Measurements from ENCODE around the gene UNC5B. TPM values are rescaled to one million over a fixed set of nuclear protein-coding genes. Genes with fewer than 3 reads are reported as not detected.
A peak's percentile ranks its signal among the peaks of the same experiment; 100 is the strongest.

The UNC5B gene
- total RNA-seq, 1 donor from 2014 or later: 13.1 TPM

DNA sequence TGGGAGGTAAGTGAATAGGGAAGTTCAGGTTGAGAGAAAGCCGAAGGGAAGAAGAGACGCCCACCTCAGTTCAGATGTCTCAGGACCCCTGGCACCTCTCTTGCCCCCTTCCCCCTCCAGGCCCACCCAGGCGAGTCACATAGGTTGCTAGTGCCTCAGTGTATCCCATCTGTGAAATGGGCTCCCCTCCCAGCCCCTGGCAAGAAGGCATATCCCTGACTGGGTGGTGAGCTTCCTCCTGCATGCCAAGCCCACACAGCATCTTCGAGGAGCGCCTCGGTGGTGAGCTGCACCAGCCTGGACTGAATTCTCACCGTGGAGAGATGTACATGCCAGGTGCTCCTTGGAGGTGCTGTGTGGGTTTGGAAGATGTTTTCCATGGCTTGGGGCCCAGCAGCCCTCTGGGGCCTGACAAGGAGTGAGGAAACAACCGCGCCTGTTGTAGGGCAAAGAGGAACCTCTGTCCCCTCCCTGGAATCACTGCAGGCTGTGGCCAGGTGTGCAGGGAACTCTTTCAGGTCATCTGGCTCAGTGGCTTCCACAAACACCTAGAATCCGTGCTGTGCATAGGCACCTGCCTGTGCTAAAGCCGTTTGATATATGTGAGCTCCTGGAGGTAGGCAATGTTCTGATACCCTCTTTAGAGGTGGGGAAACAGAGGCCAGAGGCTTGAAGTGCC lies 45.1 kb downstream of the UNC5B start:
- H3K4me3 Mint-ChIP-seq (ENCODE audit: unreplicated experiment): no peak overlapping the region
- H3K9me3 Mint-ChIP-seq (ENCODE audit: unreplicated experiment): no peaks in the 10 kb centered on the region
- H3K27me3 Mint-ChIP-seq (ENCODE audit: unreplicated experiment): no peaks in the 10 kb centered on the region
- no peak overlapping the region for H3K27ac Mint-ChIP-seq (ENCODE audit: unreplicated experiment)
- peaks cover 30% of the 10 kb centered on the region for H3K4me1 Mint-ChIP-seq (ENCODE audit: unreplicated experiment)
- DNase-seq (ENCODE audit: extremely low spot score, unreplicated experiment): no peak
- TF ChIP-seq, protein P1, sequence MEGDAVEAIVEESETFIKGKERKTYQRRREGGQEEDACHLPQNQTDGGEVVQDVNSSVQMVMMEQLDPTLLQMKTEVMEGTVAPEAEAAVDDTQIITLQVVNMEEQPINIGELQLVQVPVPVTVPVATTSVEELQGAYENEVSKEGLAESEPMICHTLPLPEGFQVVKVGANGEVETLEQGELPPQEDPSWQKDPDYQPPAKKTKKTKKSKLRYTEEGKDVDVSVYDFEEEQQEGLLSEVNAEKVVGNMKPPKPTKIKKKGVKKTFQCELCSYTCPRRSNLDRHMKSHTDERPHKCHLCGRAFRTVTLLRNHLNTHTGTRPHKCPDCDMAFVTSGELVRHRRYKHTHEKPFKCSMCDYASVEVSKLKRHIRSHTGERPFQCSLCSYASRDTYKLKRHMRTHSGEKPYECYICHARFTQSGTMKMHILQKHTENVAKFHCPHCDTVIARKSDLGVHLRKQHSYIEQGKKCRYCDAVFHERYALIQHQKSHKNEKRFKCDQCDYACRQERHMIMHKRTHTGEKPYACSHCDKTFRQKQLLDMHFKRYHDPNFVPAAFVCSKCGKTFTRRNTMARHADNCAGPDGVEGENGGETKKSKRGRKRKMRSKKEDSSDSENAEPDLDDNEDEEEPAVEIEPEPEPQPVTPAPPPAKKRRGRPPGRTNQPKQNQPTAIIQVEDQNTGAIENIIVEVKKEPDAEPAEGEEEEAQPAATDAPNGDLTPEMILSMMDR (IDR thresholded peaks at IDR 0.05): no peak
- no peaks in the 10 kb centered on the region for H3K36me3 Mint-ChIP-seq (ENCODE audit: unreplicated experiment)

DNA sequence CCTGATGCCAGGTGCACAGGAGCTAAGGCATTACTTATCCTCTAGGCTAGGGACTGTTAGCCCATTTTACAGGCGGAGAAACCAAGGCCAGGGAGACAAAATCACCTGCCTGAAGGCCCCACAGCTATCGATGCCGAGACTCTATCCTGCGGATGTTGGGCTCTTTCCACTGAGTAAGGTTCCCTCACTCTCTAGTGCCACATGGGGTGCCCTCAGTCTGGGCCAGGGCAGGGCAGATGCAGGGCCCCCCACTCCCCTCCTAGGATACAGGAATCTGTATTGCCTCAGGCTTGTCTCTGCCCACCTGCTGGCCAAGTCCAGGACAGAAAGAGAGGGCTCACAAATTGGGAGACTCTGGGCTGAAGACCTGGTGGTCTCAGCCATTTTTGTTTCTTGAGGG lies 45.7 kb downstream of the UNC5B start:
- TF ChIP-seq, protein P1 (IDR thresholded peaks at IDR 0.05): no peak
- H3K9me3 Mint-ChIP-seq (ENCODE audit: unreplicated experiment): no peaks in the 10 kb centered on the region
- no peak overlapping the region for H3K4me3 Mint-ChIP-seq (ENCODE audit: unreplicated experiment)
- DNase-seq (ENCODE audit: extremely low spot score, unreplicated experiment): no peak
- no peaks in the 10 kb centered on the region for H3K36me3 Mint-ChIP-seq (ENCODE audit: unreplicated experiment)
- no peak overlapping the region for H3K27ac Mint-ChIP-seq (ENCODE audit: unreplicated experiment)
- peaks cover 30% of the 10 kb centered on the region for H3K4me1 Mint-ChIP-seq (ENCODE audit: unreplicated experiment)
- H3K27me3 Mint-ChIP-seq (ENCODE audit: unreplicated experiment): no peaks in the 10 kb centered on the region

DNA sequence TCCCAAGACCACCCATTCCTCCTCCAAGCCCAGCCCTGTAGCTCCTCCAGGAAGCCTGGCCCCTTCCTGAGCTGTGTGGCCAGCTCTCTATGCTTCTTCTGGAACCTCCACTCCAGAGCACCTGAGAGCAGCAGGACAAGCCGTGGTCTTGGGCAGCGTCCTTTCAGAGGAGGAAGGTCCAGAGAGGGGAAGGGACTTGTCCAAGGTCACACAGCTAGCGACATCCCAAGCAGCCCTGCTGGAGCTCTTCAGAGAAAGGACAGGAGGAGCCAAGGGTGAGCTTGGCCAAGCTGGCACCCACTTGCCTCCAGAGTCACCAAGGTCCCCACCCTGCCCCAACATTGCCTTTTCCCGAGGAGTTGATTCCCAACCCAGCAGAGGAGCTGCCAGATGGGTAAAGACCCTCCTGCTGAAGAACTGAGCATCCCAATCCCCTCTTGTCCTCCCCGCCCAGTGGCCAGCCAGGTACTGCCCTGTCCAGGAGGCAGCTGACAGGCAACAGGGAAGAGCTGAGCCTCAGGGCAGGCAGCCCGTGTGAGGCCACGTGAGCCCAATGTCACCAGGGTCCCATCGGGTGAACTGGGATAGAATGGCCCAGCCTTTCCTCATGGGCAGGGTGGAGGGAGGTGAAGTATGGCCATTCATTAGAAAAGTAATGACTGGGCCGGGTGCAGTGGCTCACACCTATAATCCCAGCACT lies 46.2 kb downstream of the UNC5B start:
- Mint-ChIP-seq H3K4me3 (ENCODE audit: unreplicated experiment) (no peak overlapping the region), H3K27ac (ENCODE audit: unreplicated experiment) (no peak overlapping the region), H3K4me1 (ENCODE audit: unreplicated experiment) (peaks cover 30% of the 10 kb centered on the region), H3K36me3 (ENCODE audit: unreplicated experiment) (no peaks in the 10 kb centered on the region), H3K9me3 (ENCODE audit: unreplicated experiment) (no peaks in the 10 kb centered on the region), H3K27me3 (ENCODE audit: unreplicated experiment) (no peaks in the 10 kb centered on the region)
- no peak for DNase-seq (ENCODE audit: extremely low spot score, unreplicated experiment)
- TF ChIP-seq, protein P1 (IDR thresholded peaks at IDR 0.05): no peak

DNA sequence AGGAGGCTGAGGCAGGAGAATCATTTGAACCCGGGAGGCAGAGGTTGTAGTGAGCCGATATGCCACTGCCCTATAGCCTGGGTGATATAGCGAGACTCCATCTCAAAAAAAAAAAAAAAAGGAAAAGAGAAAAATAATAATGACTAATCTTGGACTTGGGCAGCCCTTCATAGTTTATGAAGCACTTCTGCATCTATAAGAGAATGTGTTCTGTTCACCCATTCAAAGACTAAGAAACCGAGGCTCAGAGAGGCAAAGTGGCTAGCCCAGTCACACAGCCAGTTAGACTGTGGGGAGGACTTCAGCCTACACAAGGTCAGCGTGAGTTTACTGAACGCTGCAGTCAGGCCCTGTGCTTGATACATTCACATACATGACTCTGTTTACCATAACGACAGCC lies 46.9 kb downstream of the UNC5B start:
- H3K4me1 Mint-ChIP-seq (ENCODE audit: unreplicated experiment): peaks cover 30% of the 10 kb centered on the region
- TF ChIP-seq, protein P1 (IDR thresholded peaks at IDR 0.05): no peak
- H3K27me3 Mint-ChIP-seq (ENCODE audit: unreplicated experiment): no peaks in the 10 kb centered on the region
- no peak overlapping the region for H3K4me3 Mint-ChIP-seq (ENCODE audit: unreplicated experiment)
- H3K27ac Mint-ChIP-seq (ENCODE audit: unreplicated experiment): no peak overlapping the region
- H3K36me3 Mint-ChIP-seq (ENCODE audit: unreplicated experiment): no peaks in the 10 kb centered on the region
- DNase-seq (ENCODE audit: extremely low spot score, unreplicated experiment): no peak
- H3K9me3 Mint-ChIP-seq (ENCODE audit: unreplicated experiment): no peaks in the 10 kb centered on the region

DNA sequence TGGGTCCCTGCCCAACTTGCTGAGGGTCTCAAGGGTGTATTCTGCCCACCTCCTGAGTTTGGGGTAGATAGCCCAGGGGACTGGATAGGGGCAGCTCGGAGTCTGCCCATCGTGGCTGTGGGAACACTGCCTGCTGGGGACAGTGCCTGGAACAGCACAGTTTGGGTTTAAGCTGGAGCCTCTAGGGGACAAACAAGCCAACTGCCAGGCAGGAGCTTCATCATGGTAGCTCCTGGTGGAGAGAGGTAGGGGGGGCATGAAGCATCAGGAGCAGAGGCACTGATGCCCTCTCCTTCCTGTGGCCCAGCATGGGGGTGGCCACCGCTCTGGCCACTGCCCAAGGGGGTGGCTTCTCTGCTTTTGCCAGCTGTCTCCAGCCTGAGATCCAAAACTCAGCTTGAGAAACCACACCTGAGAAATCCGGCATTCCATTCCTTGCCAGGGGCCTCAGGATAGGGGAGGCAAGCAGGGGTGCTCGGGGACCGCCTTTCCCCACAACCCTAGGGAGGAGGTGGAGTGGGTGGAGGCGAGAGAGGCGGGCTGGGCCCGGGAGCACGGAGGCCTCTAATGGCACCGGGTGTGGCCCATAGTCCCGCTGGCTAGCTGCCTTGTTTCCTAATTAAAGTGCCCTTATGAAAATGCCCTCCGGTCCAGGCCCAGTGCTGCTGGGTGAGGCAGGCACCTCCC lies 47.6 kb downstream of the UNC5B start:
- H3K27me3 Mint-ChIP-seq (ENCODE audit: unreplicated experiment): no peaks in the 10 kb centered on the region
- peaks cover 28% of the 10 kb centered on the region for H3K4me1 Mint-ChIP-seq (ENCODE audit: unreplicated experiment)
- no peaks in the 10 kb centered on the region for H3K36me3 Mint-ChIP-seq (ENCODE audit: unreplicated experiment)
- H3K9me3 Mint-ChIP-seq (ENCODE audit: unreplicated experiment): no peaks in the 10 kb centered on the region
- H3K27ac Mint-ChIP-seq (ENCODE audit: unreplicated experiment): peak overlapping the region; percentile 68
- DNase-seq (ENCODE audit: extremely low spot score, unreplicated experiment): no peak
- no peak overlapping the region for H3K4me3 Mint-ChIP-seq (ENCODE audit: unreplicated experiment)
- TF ChIP-seq, protein P1 (IDR thresholded peaks at IDR 0.05): no peak
